T-helper 17 cell (primary cell): Measurements from ENCODE around the gene HLA-E. TPM values are rescaled to one million over a fixed set of nuclear protein-coding genes. Genes with fewer than 3 reads are reported as not detected.
A peak's percentile ranks its signal among the peaks of the same experiment; 100 is the strongest.
"Not testable (repeated sequence)": the region's sequence is repeated elsewhere in the genome, so short reads cannot be mapped to it uniquely, and the experiment has no call there.

Experiments
- ATAC-seq: fragments of 150-1000 bp; cut with Tn5 transposase; 2 replicates; pipeline ENCODE4 v1.10.0; 2021; ENCODE audit warnings: mild to moderate bottlenecking, moderate library complexity
- DNase-seq, 3 donors: peaks; one replicate each; pipeline versions ENCODE4 v3.0.0 to v3.0.0-alpha.2; 2020 to 2021
- H3K9me3 ChIP-seq: one replicate; pipeline ENCODE4 v1.7.0; 2013; ENCODE audit warnings: low read length, mild to moderate bottlenecking; ENCODE audit not compliant: control insufficient read depth, poor library complexity, severe bottlenecking
- H3K27ac Mint-ChIP-seq: one replicate; pipeline ENCODE4 v1.8.0; 2022; ENCODE audit warnings: mild to moderate bottlenecking, moderate library complexity, mixed read lengths
- H3K27me3 Mint-ChIP-seq: one replicate; pipeline ENCODE4 v1.8.0; 2022; ENCODE audit warnings: mixed read lengths
- H3K36me3 Mint-ChIP-seq: one replicate; pipeline ENCODE4 v1.8.0; 2022; ENCODE audit warnings: low read depth, mixed read lengths
- H3K4me1 Mint-ChIP-seq: one replicate; pipeline ENCODE4 v1.8.0; 2022; ENCODE audit warnings: mild to moderate bottlenecking, mixed read lengths
- H3K4me3 Mint-ChIP-seq: one replicate; pipeline ENCODE4 v1.8.0; 2022; ENCODE audit warnings: mild to moderate bottlenecking, moderate library complexity, mixed read lengths
- total RNA-seq, 4 donors: library from RNA in 2 of 4; stranded (reverse) in 2 of 4; gene quantifications; one replicate each; pipeline ENCODE4 v1.2.3 and lab custom pipeline; 2022 to 2026

The HLA-E gene
- total RNA-seq, 2 donors from 2014 or later: 1,324 to 1,494 TPM

DNA sequence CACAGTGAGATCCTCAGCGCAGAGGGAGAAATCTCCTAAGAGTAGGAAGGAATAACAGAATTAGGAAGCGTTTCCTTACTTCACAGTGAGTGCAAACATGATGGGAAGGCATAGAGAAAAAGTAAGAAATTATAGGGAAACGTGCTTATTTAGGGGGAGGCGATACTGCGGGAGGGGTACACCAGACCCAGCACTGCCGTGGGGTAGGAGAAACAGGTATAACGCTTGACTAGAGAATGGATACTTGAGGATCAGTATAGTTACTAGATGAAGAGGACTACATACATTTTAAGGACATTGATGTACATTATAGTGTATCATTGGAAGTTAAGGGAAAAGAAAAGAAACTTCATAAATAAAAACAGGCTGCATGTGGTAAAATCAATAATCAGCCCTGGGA is 26.8 kb upstream of the HLA-E start:
- Mint-ChIP-seq H3K4me3 (peak overlapping the region; percentile 5), H3K27ac (no peak overlapping the region), H3K36me3 (peaks cover 2% of the 10 kb centered on the region), H3K4me1 (peaks cover 43% of the 10 kb centered on the region), H3K27me3 (peaks cover 90% of the 10 kb centered on the region)
- no peak for ATAC-seq
- no peak for DNase-seq
- peaks cover 3% of the 10 kb centered on the region for H3K9me3 ChIP-seq

GRCh38 chr6:30463242-30463641 is 26.1 kb upstream of the HLA-E start:
- Mint-ChIP-seq H3K4me3 (peak overlapping the region; percentile 65), H3K4me1 (peaks cover 43% of the 10 kb centered on the region)
- ATAC-seq: no peak

GRCh38 chr6:30463651-30464618 is 25.4 kb upstream of the HLA-E start:
- peak overlapping the region; percentile 65 for H3K4me3 Mint-ChIP-seq
- DNase-seq (peak; percentile 41 to 61 (median 60)), ATAC-seq (peak; percentile 66)
- peaks cover 3% of the 10 kb centered on the region for H3K9me3 ChIP-seq
- H3K4me1 Mint-ChIP-seq: peaks cover 43% of the 10 kb centered on the region
- peaks cover 84% of the 10 kb centered on the region for H3K27me3 Mint-ChIP-seq
- H3K36me3 Mint-ChIP-seq: peaks cover 2% of the 10 kb centered on the region
- no peak overlapping the region for H3K27ac Mint-ChIP-seq

More at GRCh38 chr6:30463242-30463641, 26.1 kb upstream of the HLA-E start:
- no peak for DNase-seq
- no peak overlapping the region for H3K27ac Mint-ChIP-seq
- H3K36me3 Mint-ChIP-seq: peaks cover 2% of the 10 kb centered on the region
- H3K9me3 ChIP-seq: peaks cover 3% of the 10 kb centered on the region
- H3K27me3 Mint-ChIP-seq: peaks cover 86% of the 10 kb centered on the region

DNA sequence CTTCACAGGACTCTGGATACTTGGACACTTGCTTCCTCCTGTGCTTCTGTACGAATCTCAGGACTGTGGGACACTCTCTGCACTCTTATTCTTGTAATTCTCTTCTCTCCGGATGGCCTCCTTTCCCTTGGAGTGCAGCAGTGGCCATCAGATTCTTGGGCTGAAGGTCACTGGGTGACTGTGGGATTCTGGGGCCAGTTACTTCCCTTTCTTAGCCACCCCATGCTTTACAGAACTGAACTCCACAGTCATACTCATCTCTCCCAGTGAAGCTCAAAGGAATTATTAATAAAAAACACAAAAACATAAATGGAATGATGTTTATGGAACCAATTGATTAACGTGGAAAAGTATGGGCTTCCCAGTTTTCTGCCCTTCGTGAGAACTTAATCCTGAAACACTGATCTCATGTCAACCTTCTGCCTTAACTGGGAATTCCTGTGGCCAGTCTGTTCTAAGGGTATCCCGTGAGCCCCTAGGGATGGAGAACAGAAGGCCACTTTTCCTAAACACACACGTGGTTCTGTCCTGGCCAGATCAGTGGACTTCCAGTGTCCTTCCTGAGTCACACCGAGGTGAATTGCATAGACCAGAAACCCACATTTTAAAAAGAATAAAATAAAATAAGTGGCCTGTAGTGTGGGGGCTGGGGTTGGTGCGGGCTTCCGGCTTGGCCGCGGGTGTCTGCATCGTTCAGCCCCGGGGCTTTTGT is 23.6 kb upstream of the HLA-E start:
- ATAC-seq (no peak), DNase-seq (no peak)
- no peaks in the 10 kb centered on the region for H3K36me3 Mint-ChIP-seq
- no peak overlapping the region for H3K27ac Mint-ChIP-seq
- peak overlapping the region; percentile 88 for H3K4me3 Mint-ChIP-seq
- peaks cover 82% of the 10 kb centered on the region for H3K27me3 Mint-ChIP-seq
- peaks cover 40% of the 10 kb centered on the region for H3K4me1 Mint-ChIP-seq
- H3K9me3 ChIP-seq: no peaks in the 10 kb centered on the region

DNA sequence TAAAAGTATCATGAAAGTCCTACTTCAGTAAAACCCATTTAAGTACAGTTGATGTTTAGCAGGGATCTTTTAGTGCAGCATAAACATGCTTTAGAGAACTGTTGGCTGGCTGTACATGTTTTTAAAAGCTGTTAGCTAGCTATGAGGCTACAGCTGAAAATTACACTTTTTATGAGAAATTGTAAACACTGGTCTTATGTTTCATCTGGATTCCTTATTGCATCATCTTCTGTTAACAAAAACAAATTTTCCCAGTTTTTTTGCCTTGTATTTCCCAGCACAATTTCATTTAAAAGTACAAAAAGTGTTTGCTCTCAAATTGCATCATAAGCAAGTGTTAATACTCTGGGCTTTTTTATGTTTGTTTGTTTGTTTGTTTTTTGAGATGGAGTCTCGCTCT is 18.3 kb upstream of the HLA-E start:
- Mint-ChIP-seq H3K4me1 (peaks cover 15% of the 10 kb centered on the region), H3K36me3 (peaks cover 4% of the 10 kb centered on the region), H3K27ac (no peak overlapping the region), H3K27me3 (peaks cover 68% of the 10 kb centered on the region), H3K4me3 (no peak overlapping the region)
- no peak for DNase-seq
- ATAC-seq: no peak
- H3K9me3 ChIP-seq: no peaks in the 10 kb centered on the region

DNA sequence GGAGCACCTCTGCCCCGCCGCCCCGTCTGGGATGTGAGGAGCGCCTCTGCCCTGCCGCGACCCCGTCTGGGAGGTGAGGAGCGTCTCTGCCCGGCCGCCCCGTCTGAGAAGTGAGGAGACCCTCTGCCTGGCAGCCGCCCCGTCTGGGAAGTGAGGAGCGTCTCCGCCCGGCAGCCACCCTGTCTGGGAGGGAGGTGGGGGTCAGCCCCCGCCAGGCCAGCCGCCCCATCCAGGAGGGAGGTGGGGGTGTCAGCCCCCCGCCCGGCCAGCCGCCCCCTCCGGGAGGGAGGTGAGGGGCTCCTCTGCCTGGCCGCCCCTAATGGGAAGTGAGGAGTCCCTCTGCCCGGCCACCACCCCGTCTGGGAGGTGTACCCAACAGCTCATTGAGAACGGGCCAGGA is 14.2 kb upstream of the HLA-E start:
- ATAC-seq, H3K4me3 Mint-ChIP-seq: not testable (repeated sequence)
- H3K27me3 Mint-ChIP-seq: peaks cover 70% of the 10 kb centered on the region

GRCh38 chr6:30480536-30481156 is 8.7 kb upstream of the HLA-E start:
- ATAC-seq: peak; percentile 93
- peaks cover 13% of the 10 kb centered on the region for H3K4me1 Mint-ChIP-seq
- peak overlapping the region; percentile 68 for H3K27ac Mint-ChIP-seq
- peaks cover 63% of the 10 kb centered on the region for H3K27me3 Mint-ChIP-seq
- no peaks in the 10 kb centered on the region for H3K36me3 Mint-ChIP-seq
- peak overlapping the region; percentile 82 for H3K4me3 Mint-ChIP-seq
- DNase-seq: peak; percentile 56 to 66 (median 66)
- H3K9me3 ChIP-seq: no peaks in the 10 kb centered on the region

More for the DNA sequence above, 14.2 kb upstream of the HLA-E start:
- not testable (repeated sequence) for DNase-seq, H3K36me3 Mint-ChIP-seq, H3K4me1 Mint-ChIP-seq, H3K9me3 ChIP-seq, H3K27ac Mint-ChIP-seq

DNA sequence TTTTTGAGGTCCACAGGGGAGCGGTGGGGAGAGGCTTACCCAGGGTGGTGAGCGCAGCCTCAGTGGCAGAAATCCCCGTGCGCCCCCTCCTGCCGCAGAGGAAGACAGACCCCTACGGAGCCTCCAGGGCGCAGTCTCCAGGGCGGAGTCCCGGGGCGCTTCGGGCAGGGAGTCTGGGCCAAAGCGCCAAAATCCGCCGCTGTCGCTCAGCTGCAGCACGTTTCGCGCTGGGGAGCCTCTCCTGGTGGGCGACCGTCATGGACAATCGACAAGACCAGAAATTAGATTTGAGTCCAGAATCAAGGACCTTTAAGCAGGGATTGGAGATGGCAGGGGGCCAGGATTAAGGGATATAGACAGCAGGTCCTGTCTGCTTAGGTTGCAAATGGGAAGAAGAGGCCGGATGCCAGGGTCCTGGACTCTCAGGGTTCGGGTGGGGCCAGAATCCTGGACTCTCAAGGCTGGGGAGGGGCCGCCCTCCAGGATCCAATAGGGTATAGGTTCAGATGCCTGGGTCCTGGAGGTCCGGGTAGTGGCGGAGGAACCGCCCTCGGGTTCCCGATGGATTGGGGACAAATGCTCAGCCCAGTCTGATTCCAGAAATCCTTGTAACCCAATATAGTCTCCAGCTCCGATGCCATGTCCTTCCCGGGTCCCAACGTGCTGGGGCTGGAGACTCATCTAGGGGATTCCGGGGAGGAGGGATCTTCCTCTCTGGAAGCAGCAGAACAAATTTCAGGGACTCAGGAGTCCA is 7.9 kb upstream of the HLA-E start:
- peak; percentile 5 for ATAC-seq
- no peaks in the 10 kb centered on the region for H3K9me3 ChIP-seq
- Mint-ChIP-seq H3K27ac (peak overlapping the region; percentile 68), H3K36me3 (no peaks in the 10 kb centered on the region), H3K27me3 (peaks cover 58% of the 10 kb centered on the region), H3K4me3 (peak overlapping the region; percentile 82), H3K4me1 (peaks cover 13% of the 10 kb centered on the region)
- no peak for DNase-seq

- peaks cover 52% of the 10 kb centered on the region for H3K27me3 Mint-ChIP-seq
- H3K4me3 Mint-ChIP-seq, H3K9me3 ChIP-seq, H3K36me3 Mint-ChIP-seq, H3K27ac Mint-ChIP-seq: not testable (repeated sequence)
- DNase-seq: peak; percentile 68 to 78 (median 71)
- H3K4me1 Mint-ChIP-seq: peaks cover 13% of the 10 kb centered on the region
- ATAC-seq: peak; percentile 74
Observed at GRCh38 chr6:30481965-30482644, 7.2 kb upstream of the HLA-E start.

DNA sequence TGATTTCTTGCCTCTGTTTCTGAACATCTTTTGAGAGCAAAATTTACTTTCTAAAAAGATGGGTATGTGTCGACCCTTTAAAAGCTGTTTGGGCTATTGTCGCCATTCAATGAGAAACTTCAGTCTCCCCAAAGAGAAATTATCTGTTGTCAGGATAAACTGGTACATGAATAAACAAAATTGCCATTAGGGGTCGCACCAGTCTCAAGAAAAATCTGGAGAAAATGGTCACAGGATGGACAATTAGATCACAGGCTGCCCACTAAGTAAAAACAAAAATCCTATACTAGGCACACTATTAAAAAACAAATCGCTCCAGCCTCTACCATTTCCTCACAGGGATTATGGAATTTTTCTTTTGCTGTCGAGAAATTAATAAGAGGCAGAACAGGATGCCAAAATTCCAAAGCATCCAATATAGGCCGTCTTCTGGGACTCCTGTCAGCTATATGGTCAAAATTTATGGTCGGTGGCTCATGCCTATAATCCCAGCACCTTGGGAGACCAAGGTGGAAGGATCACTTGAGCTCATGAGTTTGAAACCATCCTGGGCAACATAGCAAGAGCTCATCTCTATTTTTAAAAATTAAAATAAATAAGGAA is 5.5 kb upstream of the HLA-E start:
- Mint-ChIP-seq H3K4me3 (no peak overlapping the region), H3K27ac (no peak overlapping the region), H3K36me3 (no peaks in the 10 kb centered on the region), H3K4me1 (peaks cover 16% of the 10 kb centered on the region), H3K27me3 (peaks cover 35% of the 10 kb centered on the region)
- ATAC-seq: no peak
- no peaks in the 10 kb centered on the region for H3K9me3 ChIP-seq
- DNase-seq: no peak

GRCh38 chr6:30485236-30485635 is 4.1 kb upstream of the HLA-E start:
- no peaks in the 10 kb centered on the region for H3K9me3 ChIP-seq
- H3K27ac Mint-ChIP-seq: no peak overlapping the region
- H3K36me3 Mint-ChIP-seq: peaks cover 6% of the 10 kb centered on the region
- no peak overlapping the region for H3K4me3 Mint-ChIP-seq
- H3K27me3 Mint-ChIP-seq: peaks cover 28% of the 10 kb centered on the region
- peaks cover 23% of the 10 kb centered on the region for H3K4me1 Mint-ChIP-seq
- no peak for DNase-seq
- no peak for ATAC-seq

DNA sequence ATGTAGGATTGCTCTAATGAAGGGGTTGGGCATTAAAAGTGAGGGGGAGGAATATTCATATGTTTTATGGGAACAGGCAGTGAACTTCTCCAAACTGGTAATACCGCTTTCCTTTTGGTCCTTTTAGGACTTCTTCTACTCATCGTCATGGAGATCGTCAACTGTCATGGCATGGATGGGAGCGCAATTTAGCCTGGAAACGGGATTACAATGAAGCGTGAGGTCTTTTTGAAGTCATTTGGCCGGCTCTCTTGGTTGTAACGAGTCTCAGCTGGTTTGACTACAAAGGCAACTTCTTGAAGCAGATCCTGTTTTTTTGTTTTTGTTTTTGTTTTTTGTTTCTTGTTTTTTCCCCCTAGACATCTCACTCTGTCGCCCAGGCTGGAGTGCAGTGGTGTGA is 1.4 kb upstream of the HLA-E start:
- no peak for DNase-seq
- H3K27ac Mint-ChIP-seq: no peak overlapping the region
- ATAC-seq: no peak
- H3K4me1 Mint-ChIP-seq: peaks cover 34% of the 10 kb centered on the region
- H3K36me3 Mint-ChIP-seq: peaks cover 14% of the 10 kb centered on the region
- no peak overlapping the region for H3K4me3 Mint-ChIP-seq
- H3K27me3 Mint-ChIP-seq: peaks cover 7% of the 10 kb centered on the region
- peaks cover 3% of the 10 kb centered on the region for H3K9me3 ChIP-seq
